GM23338 (cell line): ENCODE data around the gene MCU.

Experiments
- NANOG ChIP-seq: IDR thresholded peaks from 2 replicates; pipeline ENCODE4 v1.6.1; 2016; ENCODE audit warnings: antibody characterized with exemption, borderline replicate concordance
- STAT1 ChIP-seq: IDR thresholded peaks from one replicate; pipeline ENCODE4 v1.6.1; 2016; ENCODE audit warnings: antibody characterized with exemption; ENCODE audit not compliant: unreplicated experiment
- TF ChIP-seq, protein P1 (sequence below): IDR thresholded peaks from one replicate; pipeline ENCODE4 v1.6.1; 2018; ENCODE audit warnings: antibody characterized with exemption; ENCODE audit not compliant: unreplicated experiment
- TF ChIP-seq, protein P2 (sequence below), 2 experiments: fragments of 200-600 bp in 1 of 2; sonication (generic) in 1 of 2; conservative IDR thresholded peaks; 2 replicates each; pipeline versions ENCODE4 v1.5.1 to v1.6.1; 2016 to 2017; ENCODE audit warnings: antibody characterized with exemption in 2 of 2, low read depth in 2 of 2, mild to moderate bottlenecking in 2 of 2, moderate library complexity in 1 of 2

DNA sequence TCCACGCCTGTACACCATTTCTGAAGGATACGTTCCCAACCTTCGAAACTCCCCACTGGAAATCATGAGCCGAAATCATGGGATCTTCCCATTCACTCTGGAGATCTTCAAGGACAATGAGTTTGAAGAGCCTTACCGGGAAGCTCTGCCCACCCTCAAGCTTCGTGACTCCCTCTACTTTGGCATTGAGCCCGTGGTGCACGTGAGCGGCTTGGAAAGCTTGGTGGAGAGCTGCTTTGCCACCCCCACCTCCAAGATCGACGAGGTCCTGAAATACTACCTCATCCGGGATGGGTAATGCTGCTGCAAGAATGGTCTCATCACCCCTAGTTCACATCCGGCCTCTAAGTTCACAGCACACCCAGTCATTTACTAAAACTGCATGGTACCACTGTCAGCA lies 232.4 kb downstream of the MCU start:
- TF ChIP-seq, protein P1, sequence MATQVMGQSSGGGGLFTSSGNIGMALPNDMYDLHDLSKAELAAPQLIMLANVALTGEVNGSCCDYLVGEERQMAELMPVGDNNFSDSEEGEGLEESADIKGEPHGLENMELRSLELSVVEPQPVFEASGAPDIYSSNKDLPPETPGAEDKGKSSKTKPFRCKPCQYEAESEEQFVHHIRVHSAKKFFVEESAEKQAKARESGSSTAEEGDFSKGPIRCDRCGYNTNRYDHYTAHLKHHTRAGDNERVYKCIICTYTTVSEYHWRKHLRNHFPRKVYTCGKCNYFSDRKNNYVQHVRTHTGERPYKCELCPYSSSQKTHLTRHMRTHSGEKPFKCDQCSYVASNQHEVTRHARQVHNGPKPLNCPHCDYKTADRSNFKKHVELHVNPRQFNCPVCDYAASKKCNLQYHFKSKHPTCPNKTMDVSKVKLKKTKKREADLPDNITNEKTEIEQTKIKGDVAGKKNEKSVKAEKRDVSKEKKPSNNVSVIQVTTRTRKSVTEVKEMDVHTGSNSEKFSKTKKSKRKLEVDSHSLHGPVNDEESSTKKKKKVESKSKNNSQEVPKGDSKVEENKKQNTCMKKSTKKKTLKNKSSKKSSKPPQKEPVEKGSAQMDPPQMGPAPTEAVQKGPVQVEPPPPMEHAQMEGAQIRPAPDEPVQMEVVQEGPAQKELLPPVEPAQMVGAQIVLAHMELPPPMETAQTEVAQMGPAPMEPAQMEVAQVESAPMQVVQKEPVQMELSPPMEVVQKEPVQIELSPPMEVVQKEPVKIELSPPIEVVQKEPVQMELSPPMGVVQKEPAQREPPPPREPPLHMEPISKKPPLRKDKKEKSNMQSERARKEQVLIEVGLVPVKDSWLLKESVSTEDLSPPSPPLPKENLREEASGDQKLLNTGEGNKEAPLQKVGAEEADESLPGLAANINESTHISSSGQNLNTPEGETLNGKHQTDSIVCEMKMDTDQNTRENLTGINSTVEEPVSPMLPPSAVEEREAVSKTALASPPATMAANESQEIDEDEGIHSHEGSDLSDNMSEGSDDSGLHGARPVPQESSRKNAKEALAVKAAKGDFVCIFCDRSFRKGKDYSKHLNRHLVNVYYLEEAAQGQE: no peak
- TF ChIP-seq NANOG (no peak), STAT1 (no peak)
- TF ChIP-seq, protein P2, sequence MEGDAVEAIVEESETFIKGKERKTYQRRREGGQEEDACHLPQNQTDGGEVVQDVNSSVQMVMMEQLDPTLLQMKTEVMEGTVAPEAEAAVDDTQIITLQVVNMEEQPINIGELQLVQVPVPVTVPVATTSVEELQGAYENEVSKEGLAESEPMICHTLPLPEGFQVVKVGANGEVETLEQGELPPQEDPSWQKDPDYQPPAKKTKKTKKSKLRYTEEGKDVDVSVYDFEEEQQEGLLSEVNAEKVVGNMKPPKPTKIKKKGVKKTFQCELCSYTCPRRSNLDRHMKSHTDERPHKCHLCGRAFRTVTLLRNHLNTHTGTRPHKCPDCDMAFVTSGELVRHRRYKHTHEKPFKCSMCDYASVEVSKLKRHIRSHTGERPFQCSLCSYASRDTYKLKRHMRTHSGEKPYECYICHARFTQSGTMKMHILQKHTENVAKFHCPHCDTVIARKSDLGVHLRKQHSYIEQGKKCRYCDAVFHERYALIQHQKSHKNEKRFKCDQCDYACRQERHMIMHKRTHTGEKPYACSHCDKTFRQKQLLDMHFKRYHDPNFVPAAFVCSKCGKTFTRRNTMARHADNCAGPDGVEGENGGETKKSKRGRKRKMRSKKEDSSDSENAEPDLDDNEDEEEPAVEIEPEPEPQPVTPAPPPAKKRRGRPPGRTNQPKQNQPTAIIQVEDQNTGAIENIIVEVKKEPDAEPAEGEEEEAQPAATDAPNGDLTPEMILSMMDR (conservative IDR thresholded peaks at IDR 0.05; ENCODE audit: low read depth in 2 of 2): no peak
